ENCODE results near the gene ARHGEF18.
"Not testable (repeated sequence)": the region's sequence is repeated elsewhere in the genome, so short reads cannot be mapped to it uniquely, and the experiment has no call there.

The ARHGEF18 gene

GRCh38 chr19:7348587-7349230 is at the start of gene ARHGEF18:
ARHGEF18 (plus strand) TSS chr19:7348937; CDS start chr19:7362891, 13,954 bp downstream.
- no peak for DNase-seq

GRCh38 chr19:7301525-7301924 is 47.2 kb upstream of the ARHGEF18 start:
- no peak for DNase-seq

DNA sequence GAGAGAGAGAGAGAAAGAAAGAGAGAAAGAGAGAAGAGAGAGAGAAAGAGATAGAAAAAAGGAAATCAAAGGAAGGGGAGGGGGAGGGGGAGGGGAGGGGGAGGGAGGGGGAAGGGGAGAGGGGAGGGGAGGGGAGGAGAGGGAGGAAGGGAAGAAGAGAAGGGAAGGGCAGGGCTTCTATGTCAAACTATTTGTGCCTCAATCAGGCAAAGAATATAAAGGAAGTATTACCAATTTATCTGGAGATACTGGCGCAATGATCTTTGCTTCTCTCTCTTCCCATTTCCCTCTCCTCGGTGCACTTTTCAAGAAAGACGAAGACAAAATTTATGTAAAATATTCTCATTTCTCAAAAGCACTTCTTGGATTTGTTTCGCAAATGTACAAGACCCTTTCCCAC is 45.3 kb upstream of the ARHGEF18 start:
- DNase-seq, result no peak

GRCh38 chr19:7304200-7304599 is 44.5 kb upstream of the ARHGEF18 start:
- no peak for DNase-seq

- no peak for DNase-seq
Observed at GRCh38 chr19:7307590-7308218, 41.0 kb upstream of the ARHGEF18 start.

GRCh38 chr19:7308327-7308726 is 40.4 kb upstream of the ARHGEF18 start:
- not testable (repeated sequence) for DNase-seq

DNA sequence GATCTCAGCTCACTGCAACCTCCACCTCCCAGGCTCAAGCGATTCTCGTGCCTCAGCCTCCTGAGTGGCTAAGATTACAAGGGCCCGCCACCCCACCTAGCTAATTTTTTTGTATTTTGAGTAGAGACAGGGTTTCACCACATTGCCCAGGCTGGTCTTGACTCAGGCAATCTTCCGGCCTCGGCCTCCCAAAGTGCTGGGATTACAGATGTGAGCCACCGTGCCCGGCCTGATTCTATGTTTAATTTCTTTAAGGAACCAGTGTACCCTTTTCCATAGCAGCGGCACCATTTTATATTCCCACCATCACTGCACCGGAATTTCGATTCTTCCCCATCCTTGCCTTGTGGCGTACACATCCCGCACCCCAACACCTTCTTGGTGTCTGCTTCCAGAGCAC is 36.8 kb upstream of the ARHGEF18 start:
- no peak for DNase-seq

- no peak for DNase-seq
Observed at GRCh38 chr19:7312816-7313215, 35.9 kb upstream of the ARHGEF18 start.

DNA sequence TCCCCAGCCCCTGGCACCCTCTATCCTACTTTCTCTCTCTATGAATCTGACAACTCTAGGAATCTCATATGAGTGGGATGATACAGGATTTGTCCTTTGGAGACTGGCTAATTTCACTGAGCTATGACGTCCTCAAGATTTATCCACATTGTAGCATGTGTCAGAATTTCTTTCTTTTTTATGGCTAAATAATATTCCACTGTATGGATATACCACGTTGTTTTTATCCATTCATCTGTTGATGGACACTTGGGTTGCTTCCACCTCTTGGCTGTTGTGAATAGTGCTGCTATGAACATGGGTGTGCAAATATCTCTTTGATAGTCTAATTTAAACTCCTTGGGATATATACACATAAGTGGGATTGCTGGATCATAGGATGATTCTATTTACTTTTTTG is 30.6 kb upstream of the ARHGEF18 start:
- no peak for DNase-seq

GRCh38 chr19:7326105-7326877 is 22.4 kb upstream of the ARHGEF18 start:
- peak; percentile 1 for DNase-seq

DNA sequence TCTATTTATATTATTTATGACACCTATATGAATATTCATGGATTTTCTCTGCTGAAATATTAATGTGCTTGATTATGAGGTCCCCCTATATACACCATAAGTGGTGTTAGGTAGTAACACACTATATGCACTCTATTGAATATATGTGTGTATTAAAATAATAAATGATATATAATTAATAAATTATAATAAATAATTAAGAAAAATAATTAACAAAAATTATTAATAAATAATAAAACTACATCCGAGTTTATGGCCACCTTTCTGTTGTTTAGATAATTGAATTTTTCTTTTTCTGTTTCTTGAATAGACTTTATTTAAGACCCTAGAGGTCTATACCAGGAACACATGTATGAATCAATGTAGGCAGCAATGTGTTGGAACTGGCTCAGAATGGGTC is 20.9 kb upstream of the ARHGEF18 start:
- DNase-seq, result no peak

DNA sequence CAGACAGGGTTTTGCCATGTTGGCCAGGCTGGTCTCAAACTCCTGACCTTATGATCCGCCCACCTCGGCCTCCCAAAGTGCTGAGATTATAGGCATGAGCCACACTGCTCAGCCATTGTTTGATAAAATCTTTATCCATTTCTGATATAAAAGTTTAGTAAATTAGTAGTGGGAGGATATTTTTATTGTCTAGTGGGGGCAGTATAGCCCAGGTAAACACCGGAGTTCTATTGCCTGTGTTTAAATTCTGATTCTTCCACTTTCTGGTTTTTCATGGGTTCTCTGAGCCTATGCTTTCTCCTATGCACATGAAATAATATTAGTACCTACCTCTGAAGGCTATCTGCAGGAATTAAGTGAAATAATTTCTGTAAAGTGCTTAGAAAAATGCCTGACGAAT is 20.1 kb upstream of the ARHGEF18 start:
- DNase-seq, result no peak

DNA sequence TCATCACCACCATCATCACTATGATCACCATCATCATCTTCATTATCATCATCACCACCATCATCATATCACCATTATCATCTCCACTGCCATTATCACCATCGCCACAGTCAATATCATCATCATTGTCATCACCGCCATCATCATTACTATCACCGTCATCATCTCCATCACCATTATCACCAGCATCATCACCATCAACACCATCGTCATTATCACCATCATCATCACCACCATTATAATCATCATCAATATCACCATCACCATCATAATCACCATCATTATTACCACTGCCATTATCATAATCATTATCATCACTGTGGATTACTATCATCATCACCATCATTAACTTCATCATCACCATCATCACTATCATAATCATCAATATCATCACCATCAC is 17.3 kb upstream of the ARHGEF18 start:
- DNase-seq, result no peak

DNA sequence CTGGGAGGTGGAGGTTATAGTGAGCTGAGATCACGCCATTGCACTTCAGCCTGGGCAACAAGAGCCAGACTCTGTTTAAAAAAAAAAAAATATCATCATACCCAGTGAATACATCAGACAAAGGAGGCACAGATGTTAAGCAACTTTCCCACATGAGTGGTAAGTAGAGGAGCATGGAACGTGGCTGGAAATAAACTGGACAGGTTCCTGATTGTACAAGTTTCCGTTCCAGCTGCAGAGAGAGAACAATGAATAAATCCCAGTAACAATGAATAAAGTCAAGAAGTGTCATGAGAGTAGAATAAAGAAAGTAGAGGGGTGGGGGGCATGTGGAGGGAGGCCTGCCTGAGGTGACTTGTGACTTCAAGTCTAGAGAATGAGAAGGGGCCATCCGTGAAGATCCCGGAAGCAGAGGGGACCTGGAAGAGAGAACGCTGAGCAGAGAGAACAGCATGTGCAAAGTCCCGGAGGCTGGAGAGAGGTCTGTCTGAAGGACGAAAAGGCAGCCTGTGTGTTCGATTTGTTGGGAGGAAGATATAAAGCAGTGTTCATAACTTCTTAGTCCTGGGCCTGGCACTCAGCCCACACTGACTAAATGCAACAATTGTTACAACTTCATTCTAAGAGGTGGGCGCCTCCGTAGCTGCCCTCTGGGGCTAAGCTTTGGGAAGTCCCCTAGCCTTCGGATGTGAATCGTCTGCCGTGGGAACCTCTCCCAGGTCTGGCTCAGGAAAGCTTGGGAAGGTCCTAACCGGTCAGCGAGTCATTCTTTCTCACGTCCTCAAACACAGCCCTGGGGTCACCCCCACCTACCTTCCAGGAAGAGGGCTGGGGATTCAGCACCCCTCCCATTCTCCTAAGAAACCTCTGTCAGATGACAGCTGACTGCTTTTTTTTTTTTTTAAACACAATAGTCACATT is 15.3 kb upstream of the ARHGEF18 start:
- no peak for DNase-seq

- DNase-seq, result no peak
Observed at GRCh38 chr19:7336321-7336973, 12.3 kb upstream of the ARHGEF18 start.

GRCh38 chr19:7337380-7338194 is 11.2 kb upstream of the ARHGEF18 start:
- DNase-seq, result no peak

DNA sequence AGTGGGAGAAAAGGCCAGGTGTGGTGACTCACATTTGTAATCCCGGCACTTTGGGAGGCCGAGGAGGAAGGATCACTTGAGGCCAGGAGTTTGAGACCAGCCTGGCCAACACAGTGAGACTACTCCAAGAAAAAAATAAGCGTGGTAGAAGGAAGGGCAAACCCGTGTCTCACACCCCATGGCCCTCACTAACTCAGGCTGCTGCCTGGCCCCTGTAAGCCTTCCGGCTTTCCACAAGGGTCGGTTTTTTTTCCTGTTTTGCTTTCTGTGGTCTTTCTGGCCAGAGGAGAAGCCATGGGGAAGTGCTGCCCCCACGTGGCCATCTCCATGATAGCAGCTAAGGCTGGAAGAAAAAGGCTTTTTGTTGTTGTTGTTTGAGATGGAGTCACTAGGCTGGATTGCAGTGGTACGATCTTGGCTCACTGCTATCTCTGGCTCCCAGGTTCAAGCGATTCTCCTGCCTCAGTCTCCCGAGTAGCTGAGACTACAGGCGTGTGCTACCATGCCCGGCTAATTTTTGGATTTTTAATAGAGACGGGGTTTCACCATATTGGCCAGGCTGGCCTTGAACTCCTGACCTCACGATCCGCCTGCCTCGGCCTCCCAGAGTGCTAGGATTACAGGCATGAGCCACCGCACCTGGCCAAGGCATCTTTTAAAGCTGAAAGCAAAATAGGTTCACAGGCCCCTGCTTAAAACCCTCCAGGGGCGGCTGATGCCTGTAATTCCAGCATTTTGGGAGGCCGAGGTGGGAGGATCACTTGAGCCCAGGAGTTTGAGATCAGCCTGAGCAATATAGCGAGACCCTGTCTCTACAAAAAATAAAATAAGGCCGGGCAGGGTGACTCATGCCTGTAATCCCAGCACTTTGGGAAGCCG is 7.5 kb upstream of the ARHGEF18 start:
- DNase-seq, result peak; percentile 70

GRCh38 chr19:7342143-7342542 is 6.6 kb upstream of the ARHGEF18 start:
- DNase-seq, result no peak

DNA sequence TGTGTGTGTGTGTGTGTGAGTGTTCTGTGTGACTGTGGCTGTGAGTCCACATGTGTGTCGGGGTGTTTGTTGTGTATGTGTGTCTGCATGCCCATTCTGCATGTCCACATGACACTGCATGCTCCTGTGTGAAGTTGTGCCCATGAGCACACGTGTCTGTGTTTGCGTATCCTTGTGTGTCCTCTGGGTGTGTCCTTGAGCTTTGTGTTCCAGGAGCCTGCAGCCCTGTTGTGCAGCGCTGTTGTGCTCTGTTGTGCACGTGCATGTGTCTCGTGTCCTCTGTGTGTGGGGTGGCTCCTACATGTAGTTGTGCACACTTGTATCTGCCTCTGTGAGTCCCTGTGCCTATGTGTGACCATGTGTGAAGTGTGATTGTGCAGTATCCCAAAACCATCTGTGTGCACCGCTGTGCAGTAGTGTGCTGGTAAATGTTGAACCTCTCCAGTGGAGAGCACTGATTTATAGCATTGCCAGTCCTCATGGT is 2.2 kb upstream of the ARHGEF18 start:
- no peak for DNase-seq

GRCh38 chr19:7346997-7347396 is 1.7 kb upstream of the ARHGEF18 start:
- not testable (repeated sequence) for DNase-seq
